GM12878 (cell line): ENCODE results near the gene ABCA4. TPM values are rescaled to one million over a fixed set of nuclear protein-coding genes. Genes with fewer than 3 reads are reported as not detected.

Experiments used
- ATAC-seq: fragments of 200-7000 bp; cut with Tn5 transposase; 3 replicates; pipeline ENCODE4 v1.9.1; 2020; ENCODE audit warnings: mild to moderate bottlenecking, moderate library complexity
- BruUV-seq: library from RNA; stranded (reverse); fragments of 400-500 nt; replicated peaks from 2 replicates; lab custom pipeline; 2021; lab: Mats Ljungman, UMichigan
- CTCF ChIA-PET: fragments of 300-600 bp; sonication (Branson Sonifier 250); formaldehyde crosslinking; extraction: SDS; loops from one replicate; lab custom pipeline; 2021; ENCODE audit warnings: inconsistent platforms; lab: Yijun Ruan, JAX
- POLR2A ChIA-PET: fragments of 350-600 bp; formaldehyde crosslinking; extraction: SDS; loops from one replicate; lab custom pipeline; 2021; ENCODE audit warnings: inconsistent platforms; lab: Charles Lee
- RAD21 ChIA-PET: fragments of 300-600 bp; sonication (Branson Sonifier 250); formaldehyde crosslinking; loops from one replicate; lab custom pipeline; 2023; ENCODE audit warnings: antibody characterized with exemption; ENCODE audit not compliant: unreplicated experiment; lab: Charles Lee
- SMC1A ChIA-PET: fragments of 300-600 bp; sonication (Branson Sonifier 250); formaldehyde crosslinking; loops from one replicate; lab custom pipeline; 2023; ENCODE audit not compliant: unreplicated experiment, uncharacterized antibody; lab: Charles Lee
- DNase-seq: peaks from one replicate; pipeline ENCODE4 v3.0.0-alpha.2; 2011; ENCODE audit warnings: low read depth, low spot score
- FAIRE-seq: peaks from 3 replicates; lab custom pipeline; 2011; peaks lifted over from hg19 to GRCh38; lab: Jason Lieb, UNC
- H2AFZ ChIP-seq: 2 replicates; pipeline ENCODE4 v1.6.0; 2011; ENCODE audit warnings: low read depth, low read length, control low read depth; ENCODE audit not compliant: control insufficient read depth
- H3K27ac ChIP-seq: 2 replicates; pipeline ENCODE4 v1.5.1; 2011; ENCODE audit warnings: control low read depth; ENCODE audit not compliant: control insufficient read depth, insufficient read depth
- H3K27me3 ChIP-seq, 2 experiments: replicated peaks in 1 of 2; 2 replicates each; pipeline versions ENCODE4 v1.6.0 to v1.6.1; 2011; ENCODE audit warnings: low read length in 1 of 2; ENCODE audit not compliant: control insufficient read depth in 2 of 2, insufficient read depth in 2 of 2
- H3K36me3 ChIP-seq, 2 experiments: 2 replicates each; pipeline ENCODE4 v1.5.1; 2011; ENCODE audit warnings: low read length in 1 of 2; ENCODE audit not compliant: control insufficient read depth in 2 of 2, insufficient read depth in 2 of 2
- H3K4me1 ChIP-seq: 2 replicates; pipeline ENCODE4 v1.6.1; 2011; ENCODE audit warnings: mild to moderate bottlenecking, low read length, moderate library complexity, mixed read lengths; ENCODE audit not compliant: control insufficient read depth, insufficient read depth
- H3K4me2 ChIP-seq: 2 replicates; pipeline ENCODE4 v1.6.0; 2011; ENCODE audit warnings: control low read depth; ENCODE audit not compliant: control insufficient read depth, insufficient read depth
- H3K4me3 ChIP-seq: fragments of 200-600 bp; sonication (generic); 2 replicates; pipeline ENCODE4 v1.5.1; 2016
- H3K79me2 ChIP-seq: 2 replicates; pipeline ENCODE4 v1.6.0; 2011; ENCODE audit warnings: low read length; ENCODE audit not compliant: control insufficient read depth, insufficient read depth
- H3K9ac ChIP-seq: 2 replicates; pipeline ENCODE4 v1.8.0; 2011; ENCODE audit warnings: low read length, control low read depth, mixed read lengths; ENCODE audit not compliant: control insufficient read depth, insufficient read depth
- H3K9me3 ChIP-seq: replicated peaks from 3 replicates; pipeline ENCODE4 v1.5.1; 2011; ENCODE audit warnings: mild to moderate bottlenecking, low read length; ENCODE audit not compliant: control insufficient read depth, insufficient read depth
- H4K20me1 ChIP-seq: 2 replicates; pipeline ENCODE4 v1.6.0; 2011; ENCODE audit not compliant: control insufficient read depth, insufficient read depth
- ASH2L ChIP-seq: fragments of 300-600, 200-600 bp; sonication (generic); IDR thresholded peaks from 2 replicates; pipeline ENCODE4 v1.6.1; 2017; ENCODE audit warnings: low read depth, mild to moderate bottlenecking, borderline replicate concordance
- CBX5 ChIP-seq: sonication (generic); IDR thresholded peaks from 2 replicates; pipeline ENCODE4 v1.6.1; 2016; ENCODE audit warnings: low read depth, moderate library complexity, mild to moderate bottlenecking, inconsistent platforms
- JUND ChIP-seq: IDR thresholded peaks from 2 replicates; pipeline ENCODE4 v1.6.1; 2012; ENCODE audit warnings: low read depth, mild to moderate bottlenecking, low read length, improper control_type of control experiment, moderate library complexity
- NFIC ChIP-seq: IDR thresholded peaks from 2 replicates; pipeline ENCODE4 v1.6.1; 2012; ENCODE audit warnings: low read depth, mild to moderate bottlenecking, inconsistent platforms, low read length, moderate library complexity
- NFXL1 ChIP-seq: fragments of 450-650 bp; IDR thresholded peaks from 2 replicates; pipeline ENCODE4 v1.6.1; 2017; ENCODE audit warnings: antibody characterized with exemption, mild to moderate bottlenecking, borderline replicate concordance
- NFYA ChIP-seq: IDR thresholded peaks from 2 replicates; pipeline ENCODE4 v1.6.1; 2011; ENCODE audit warnings: low read depth, mild to moderate bottlenecking, low read length, improper control_type of control experiment, borderline replicate concordance
- NFYB ChIP-seq: IDR thresholded peaks from 2 replicates; pipeline ENCODE4 v1.6.1; 2011; ENCODE audit warnings: low read depth, mild to moderate bottlenecking, low read length, improper control_type of control experiment, moderate library complexity; ENCODE audit not compliant: insufficient read depth
- RUNX3 ChIP-seq: IDR thresholded peaks from 2 replicates; pipeline ENCODE4 v1.6.1; 2012; ENCODE audit warnings: low read length, inconsistent platforms
- SMAD1 ChIP-seq: fragments of 450-650 bp; IDR thresholded peaks from 2 replicates; pipeline ENCODE4 v1.6.1; 2018; ENCODE audit warnings: mild to moderate bottlenecking, low read depth; ENCODE audit not compliant: partially characterized antibody
- SMARCA5 ChIP-seq: fragments of 450-650 bp; IDR thresholded peaks from 2 replicates; pipeline ENCODE4 v1.6.1; 2017; ENCODE audit warnings: mild to moderate bottlenecking
- SPI1 ChIP-seq: IDR thresholded peaks from 2 replicates; pipeline ENCODE4 v1.6.1; 2011; ENCODE audit warnings: low read depth, mild to moderate bottlenecking, low read length, moderate library complexity, borderline replicate concordance; ENCODE audit not compliant: insufficient read depth
- TARDBP ChIP-seq: IDR thresholded peaks from 2 replicates; pipeline ENCODE4 v1.6.1; 2016; ENCODE audit warnings: borderline replicate concordance
- TCF12 ChIP-seq: IDR thresholded peaks from 2 replicates; pipeline ENCODE4 v1.6.1; 2011; ENCODE audit warnings: low read depth, mild to moderate bottlenecking, low read length
- TCF7 ChIP-seq: IDR thresholded peaks from 2 replicates; pipeline ENCODE4 v1.6.1; 2014; ENCODE audit warnings: antibody characterized with exemption, borderline replicate concordance
- WGBS: methylation state at CpG from one replicate; pipeline ENCODE4 v1.1.6; 2016; ENCODE audit warnings: low lambda C conversion rate; ENCODE audit not compliant: insufficient replicate concordance, insufficient coverage; ENCODE audit errors: missing lambda C conversion rate; 5-methylcytosine and 5-hydroxymethylcytosine counted together
- in situ Hi-C: fragments of 300-500 bp; cut with MboI; formaldehyde crosslinking; loops from 9 replicates; pipeline ENCODE4 v1.14.3; 2018; ENCODE audit warnings: mixed read lengths
- intact Hi-C: fragments of 100-400 bp; cut with micrococcal nuclease; formaldehyde crosslinking; loops from one replicate; pipeline ENCODE4 v1.14.2; 2022; ENCODE audit not compliant: unreplicated experiment
- polyA plus RNA-seq, 11 experiments: library from polyadenylated mRNA; depleted of rRNA in 4 of 11; unstranded in 6 of 11; stranded (reverse) in 5 of 11; fragments of >200 nt; fragmentation: Nextera tagmentation in 4 of 11; fragmentation: Illumina TruSeq in 1 of 11; extraction: Ambion mirVana in 4 of 11; extraction: Trizol in 1 of 11; gene quantifications; 1 replicate in 1 of 11; 2 replicates in 10 of 11; pipeline versions ENCODE4 v1.2.1 to v1.2.3, GENCODE V29; 2011 to 2016; ENCODE audit warnings: inconsistent platforms in 2 of 11, missing spikeins in 2 of 11, low read depth in 1 of 11
- total RNA-seq, 4 experiments: library from RNA; depleted of rRNA in 3 of 4; stranded (reverse); fragments of >200 nt in 3 of 4; fragmentation: Illumina TruSeq in 1 of 4; extraction: Trizol in 1 of 4; gene quantifications; 2 replicates each; pipeline versions ENCODE4 v1.2.1 to v1.2.3, GENCODE V29; 2013 to 2021

Gene ABCA4
- total and polyA plus RNA-seq, 10 of the 15 experiments (the other 5 are each of a cell fraction or from before 2014, with no cell fraction given), result 0.03 to 0.28 (median 0.11) TPM; not detected in 3

DNA sequence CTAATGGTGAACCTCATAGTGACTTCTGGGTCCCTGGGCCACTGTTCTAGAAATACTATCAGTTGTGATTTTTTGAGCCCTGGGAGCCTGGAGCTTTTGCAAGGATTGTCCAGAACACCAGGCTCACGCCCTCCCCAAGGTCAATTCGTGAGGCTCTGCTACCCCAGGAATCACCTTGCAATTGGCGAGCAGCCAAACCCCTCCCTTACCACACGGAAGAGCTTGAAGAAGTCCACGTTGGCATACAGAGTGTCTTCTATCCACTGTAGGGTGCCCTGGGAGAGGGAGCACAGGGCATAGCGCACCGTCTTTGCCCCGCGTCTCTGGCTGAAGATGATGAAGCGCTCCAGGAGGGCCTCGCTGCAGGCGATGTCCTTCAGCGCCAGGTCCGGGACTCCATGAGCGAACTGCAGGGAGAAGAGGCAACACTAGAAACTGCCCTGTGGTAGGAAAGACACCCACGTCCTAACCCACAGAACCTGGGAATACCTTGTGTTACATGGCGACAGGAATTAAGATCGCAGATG lies 22.3 kb downstream of the ABCA4 start:
- Histone ChIP-seq H3K79me2 (no peaks in the 10 kb centered on the region), H3K27me3 (peaks cover 0 to 1% of the 10 kb centered on the region in 2 experiments; a peak in 1 of 4 replicates), H3K27ac (no peak overlapping the region), H3K4me1 (no peaks in the 10 kb centered on the region; the same call in 1 of the 2 replicates), H3K4me3 (no peak overlapping the region), H3K9me3 (no peaks in the 10 kb centered on the region), H3K36me3 (no peaks in the 10 kb centered on the region), H2AFZ (no peak overlapping the region), H3K4me2 (no peak overlapping the region), H4K20me1 (no peaks in the 10 kb centered on the region; the same call in 1 of the 2 replicates), H3K9ac (no peak overlapping the region)
- DNase-seq, result no peak
- FAIRE-seq, result no peak
- ChIA-PET RAD21 (no interaction called here), SMC1A (no interaction called here), POLR2A (no interaction called here), CTCF (no interaction called here)
- in situ Hi-C loops, result no loop called here
- no TSS peak for BruUV-seq
- intact Hi-C loops, result no loop called here
- TF ChIP-seq ASH2L, result no peak
- TF ChIP-seq JUND, result no peak
- TF ChIP-seq NFYB, result no peak
- TF ChIP-seq TCF12, result no peak
- TF ChIP-seq NFIC, result no peak
- TF ChIP-seq NFYA, result no peak
- no peak for TF ChIP-seq TCF7
- TF ChIP-seq TARDBP, result no peak
- TF ChIP-seq CBX5, result no peak
- no peak for TF ChIP-seq SPI1
- no peak for TF ChIP-seq SMARCA5
- TF ChIP-seq SMAD1, result no peak
- no peak for TF ChIP-seq RUNX3
- TF ChIP-seq NFXL1, result no peak
- ATAC-seq, result no peak
- 61% methylated on average over 18 of the region's 18 CpGs for WGBS
